PFSK-1 (cell line): ENCODE results near the gene PTCRA.

Source experiments
- FOXP2 ChIP-seq: optimal IDR thresholded peaks from 2 replicates; pipeline ENCODE3; 2011; ENCODE audit warnings: borderline replicate concordance, control low read depth, inconsistent platforms; ENCODE audit not compliant: insufficient read depth; ENCODE audit errors: extremely low read length, extremely low read depth
- POLR2AphosphoS5 ChIP-seq: IDR thresholded peaks from 2 replicates; pipeline ENCODE4 v1.6.1; 2012; ENCODE audit warnings: low read depth, mild to moderate bottlenecking, control low read depth, low read length, moderate library complexity
- SIN3A ChIP-seq: IDR thresholded peaks from 2 replicates; pipeline ENCODE4 v1.6.1; 2012; ENCODE audit warnings: mild to moderate bottlenecking, low read length, moderate library complexity, borderline replicate concordance; ENCODE audit not compliant: insufficient read depth
- TAF1 ChIP-seq: IDR thresholded peaks from 2 replicates; pipeline ENCODE4 v1.6.1; 2012; ENCODE audit warnings: low read length, control low read depth, borderline replicate concordance; ENCODE audit not compliant: insufficient read depth
- TF ChIP-seq, protein P1 (sequence below), 2 experiments: IDR thresholded peaks; 2 replicates each; pipeline versions ENCODE4 v1.6.1 to v1.8.0; 2011 to 2012; ENCODE audit warnings: low read depth in 2 of 2, low read length in 2 of 2, control low read depth in 1 of 2, inconsistent platforms in 1 of 2, mild to moderate bottlenecking in 1 of 2, moderate library complexity in 1 of 2; ENCODE audit not compliant: insufficient read depth in 1 of 2

Gene PTCRA

DNA sequence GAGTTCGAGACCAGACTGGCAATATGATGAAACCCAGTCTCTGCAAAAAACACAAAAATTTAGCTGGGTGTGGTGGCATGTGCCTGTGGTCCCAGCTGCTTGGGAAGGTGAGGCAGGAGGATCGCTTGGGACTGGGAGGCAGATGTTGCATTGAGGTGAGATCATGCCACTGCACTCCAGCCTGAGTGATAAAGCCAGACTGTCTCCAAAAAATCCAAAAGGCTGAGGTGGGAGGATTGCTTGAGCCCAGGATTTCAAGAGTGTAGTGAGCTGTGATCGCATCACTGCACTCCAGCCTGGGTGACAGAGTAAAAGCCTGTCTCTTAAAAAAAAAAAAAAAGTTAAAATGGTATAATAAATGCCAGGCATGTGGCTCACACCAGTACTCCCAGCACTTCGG, 1.3 kb upstream of the PTCRA start:
- TF ChIP-seq SIN3A, result no peak
- TF ChIP-seq FOXP2, result no peak
- TF ChIP-seq POLR2AphosphoS5, result no peak

DNA sequence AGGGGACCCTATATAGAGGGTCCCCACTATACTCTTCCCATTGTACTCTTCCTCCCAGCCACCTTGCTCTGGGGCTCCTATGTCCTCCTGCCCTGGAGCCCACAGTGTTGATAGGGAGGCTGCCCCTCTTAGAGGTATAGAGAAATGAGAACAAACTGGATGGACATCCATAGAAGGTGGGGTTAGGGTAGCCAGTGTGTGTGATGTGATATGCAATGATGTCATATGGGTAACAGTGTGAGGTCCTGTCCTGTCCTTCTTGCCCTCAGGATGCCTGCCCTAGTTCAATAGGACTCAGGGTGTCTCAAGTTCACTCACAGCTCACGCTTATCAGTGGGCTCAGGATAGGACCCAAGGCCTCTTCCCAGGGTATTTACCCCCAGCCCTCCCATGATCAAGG, 435 bp downstream of the PTCRA start:
- no peak for TF ChIP-seq POLR2AphosphoS5
- TF ChIP-seq TAF1, result no peak
- TF ChIP-seq SIN3A, result no peak
- no peak for TF ChIP-seq FOXP2
- TF ChIP-seq, protein P1, sequence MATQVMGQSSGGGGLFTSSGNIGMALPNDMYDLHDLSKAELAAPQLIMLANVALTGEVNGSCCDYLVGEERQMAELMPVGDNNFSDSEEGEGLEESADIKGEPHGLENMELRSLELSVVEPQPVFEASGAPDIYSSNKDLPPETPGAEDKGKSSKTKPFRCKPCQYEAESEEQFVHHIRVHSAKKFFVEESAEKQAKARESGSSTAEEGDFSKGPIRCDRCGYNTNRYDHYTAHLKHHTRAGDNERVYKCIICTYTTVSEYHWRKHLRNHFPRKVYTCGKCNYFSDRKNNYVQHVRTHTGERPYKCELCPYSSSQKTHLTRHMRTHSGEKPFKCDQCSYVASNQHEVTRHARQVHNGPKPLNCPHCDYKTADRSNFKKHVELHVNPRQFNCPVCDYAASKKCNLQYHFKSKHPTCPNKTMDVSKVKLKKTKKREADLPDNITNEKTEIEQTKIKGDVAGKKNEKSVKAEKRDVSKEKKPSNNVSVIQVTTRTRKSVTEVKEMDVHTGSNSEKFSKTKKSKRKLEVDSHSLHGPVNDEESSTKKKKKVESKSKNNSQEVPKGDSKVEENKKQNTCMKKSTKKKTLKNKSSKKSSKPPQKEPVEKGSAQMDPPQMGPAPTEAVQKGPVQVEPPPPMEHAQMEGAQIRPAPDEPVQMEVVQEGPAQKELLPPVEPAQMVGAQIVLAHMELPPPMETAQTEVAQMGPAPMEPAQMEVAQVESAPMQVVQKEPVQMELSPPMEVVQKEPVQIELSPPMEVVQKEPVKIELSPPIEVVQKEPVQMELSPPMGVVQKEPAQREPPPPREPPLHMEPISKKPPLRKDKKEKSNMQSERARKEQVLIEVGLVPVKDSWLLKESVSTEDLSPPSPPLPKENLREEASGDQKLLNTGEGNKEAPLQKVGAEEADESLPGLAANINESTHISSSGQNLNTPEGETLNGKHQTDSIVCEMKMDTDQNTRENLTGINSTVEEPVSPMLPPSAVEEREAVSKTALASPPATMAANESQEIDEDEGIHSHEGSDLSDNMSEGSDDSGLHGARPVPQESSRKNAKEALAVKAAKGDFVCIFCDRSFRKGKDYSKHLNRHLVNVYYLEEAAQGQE (IDR thresholded peaks at IDR 0.05; ENCODE audit: insufficient read depth in 1 of 2, low read depth in 2 of 2, low read length in 2 of 2), result no peak

DNA sequence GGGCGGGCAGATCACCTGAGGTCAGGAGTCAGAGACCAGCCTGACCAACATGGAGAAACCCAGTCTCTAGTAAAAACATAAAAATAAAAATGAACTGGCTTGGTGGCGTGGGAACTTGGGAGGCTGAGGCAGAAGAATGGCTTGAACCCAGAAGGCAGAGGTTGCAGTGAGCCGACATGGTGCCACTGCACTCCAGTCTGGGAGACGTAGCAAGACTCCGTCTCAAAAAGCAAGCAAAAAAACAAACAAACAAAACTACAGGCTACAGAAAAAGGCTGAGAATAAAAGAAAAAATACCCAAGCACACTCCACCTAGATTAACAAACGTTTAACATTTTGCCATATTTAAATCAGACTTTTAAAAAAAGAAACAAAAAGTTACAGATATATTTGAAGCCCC, 5.9 kb downstream of the PTCRA start:
- no peak for TF ChIP-seq FOXP2
- no peak for TF ChIP-seq SIN3A
- TF ChIP-seq POLR2AphosphoS5, result no peak
- TF ChIP-seq, protein P1 (IDR thresholded peaks at IDR 0.05; ENCODE audit: insufficient read depth in 1 of 2, low read depth in 2 of 2, low read length in 2 of 2), result no peak
- no peak for TF ChIP-seq TAF1

DNA sequence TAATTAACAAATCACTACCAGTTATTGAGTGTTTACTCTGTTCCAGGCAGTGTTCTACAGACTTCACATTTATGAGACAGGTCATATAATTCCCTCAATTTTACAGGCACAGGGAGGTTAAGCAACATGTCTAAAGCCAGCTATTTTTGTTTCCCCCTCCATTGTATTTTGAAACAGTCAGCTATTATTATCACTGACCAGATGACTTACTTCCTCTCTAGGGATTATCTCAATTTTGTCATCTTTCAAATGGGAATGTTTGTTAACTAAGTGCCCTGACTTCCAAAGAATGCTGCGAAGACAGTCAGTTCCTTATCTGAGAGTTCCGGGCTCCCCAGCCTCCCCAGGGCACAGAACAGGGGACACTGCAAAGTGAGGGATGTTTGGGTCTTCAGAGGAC, 7.8 kb downstream of the PTCRA start:
- TF ChIP-seq SIN3A (no peak), FOXP2 (no peak), TAF1 (no peak), POLR2AphosphoS5 (no peak)
- TF ChIP-seq, protein P1 (IDR thresholded peaks at IDR 0.05; ENCODE audit: insufficient read depth in 1 of 2, low read depth in 2 of 2, low read length in 2 of 2), result no peak

DNA sequence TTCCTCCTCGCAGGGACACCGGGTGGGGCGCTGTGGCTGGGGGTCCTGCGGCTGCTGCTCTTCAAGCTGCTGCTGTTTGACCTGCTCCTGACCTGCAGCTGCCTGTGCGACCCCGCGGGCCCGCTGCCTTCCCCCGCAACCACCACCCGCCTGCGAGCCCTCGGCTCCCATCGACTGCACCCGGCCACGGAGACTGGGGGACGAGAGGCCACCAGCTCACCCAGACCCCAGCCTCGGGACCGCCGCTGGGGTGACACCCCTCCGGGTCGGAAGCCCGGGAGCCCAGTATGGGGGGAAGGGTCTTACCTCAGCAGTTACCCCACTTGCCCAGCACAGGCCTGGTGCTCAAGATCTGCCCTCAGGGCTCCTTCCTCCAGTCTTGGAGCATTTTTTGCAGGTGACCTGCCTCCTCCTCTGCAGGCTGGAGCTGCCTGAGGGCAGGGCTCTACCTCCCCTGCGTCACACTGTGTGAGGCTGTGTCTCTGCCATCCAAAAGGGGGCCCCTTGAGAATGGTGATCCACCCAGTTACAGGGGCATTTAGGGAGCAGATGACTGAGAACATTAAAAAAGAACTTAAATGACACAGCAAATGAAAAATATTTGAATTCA, 9.5 kb downstream of the PTCRA start:
- TF ChIP-seq TAF1, result no peak
- no peak for TF ChIP-seq SIN3A
- TF ChIP-seq FOXP2, result no peak
- TF ChIP-seq, protein P1 (IDR thresholded peaks at IDR 0.05; ENCODE audit: insufficient read depth in 1 of 2, low read depth in 2 of 2, low read length in 2 of 2), result no peak
- no peak for TF ChIP-seq POLR2AphosphoS5
